ENCODE data around the gene TRNP1. TPM values are rescaled to one million over a fixed set of nuclear protein-coding genes. Genes with fewer than 3 reads are reported as not detected.

Gene TRNP1
- total and polyA plus RNA-seq, 4 donors = 0.97 to 10.0 (median 2.4) TPM

DNA sequence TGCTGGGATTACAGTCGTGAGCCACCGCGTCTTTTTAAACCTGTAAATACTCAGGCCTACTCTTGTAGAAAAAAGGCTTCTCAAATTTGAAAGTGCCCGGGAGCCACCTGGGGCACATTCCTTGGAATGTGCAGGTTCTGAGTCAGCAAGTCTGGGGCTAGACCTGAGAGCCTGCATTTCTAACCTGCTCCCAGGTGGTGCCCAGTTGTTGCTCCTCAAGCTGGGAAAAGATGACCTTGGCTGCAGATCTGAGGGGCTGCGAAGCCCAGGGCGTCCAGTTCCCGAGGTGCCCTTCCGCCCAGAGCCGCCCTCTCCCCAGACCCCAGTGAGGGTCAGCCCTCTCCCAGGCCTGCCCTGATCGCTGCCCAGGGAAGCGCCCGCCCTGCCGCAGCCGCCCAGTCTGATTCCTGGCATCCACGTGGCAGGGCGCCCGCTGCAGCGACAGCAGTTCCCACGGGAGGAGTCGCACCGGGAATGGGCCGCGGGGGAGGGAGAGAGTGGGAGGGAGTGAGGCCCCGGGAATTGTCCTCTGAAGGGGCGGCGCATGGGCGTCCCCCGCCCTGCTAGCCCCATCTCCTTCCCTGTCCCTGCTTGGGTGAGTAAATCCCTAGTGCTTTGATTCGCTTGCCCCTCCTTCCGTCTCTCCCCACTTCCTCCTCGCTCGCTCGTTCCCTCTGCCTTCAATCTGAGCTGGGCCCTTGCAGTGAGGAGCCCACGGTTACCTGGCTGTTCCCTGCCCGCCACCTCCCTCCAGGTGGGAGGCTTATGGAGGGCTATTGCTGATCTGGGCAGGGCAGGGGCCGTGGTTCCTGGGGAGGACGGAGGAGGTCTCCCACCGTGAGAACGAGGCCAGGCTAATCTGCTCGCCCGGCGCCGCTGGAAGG is 38.0 kb downstream of the TRNP1 start:
- H3K9ac ChIP-seq (ENCODE audit: low read depth in 1 of 2, low read length in 2 of 2) = no peak overlapping the region
- 46% methylated on average over 43 of the region's 43 CpGs for WGBS
- TF ChIP-seq, protein P1, sequence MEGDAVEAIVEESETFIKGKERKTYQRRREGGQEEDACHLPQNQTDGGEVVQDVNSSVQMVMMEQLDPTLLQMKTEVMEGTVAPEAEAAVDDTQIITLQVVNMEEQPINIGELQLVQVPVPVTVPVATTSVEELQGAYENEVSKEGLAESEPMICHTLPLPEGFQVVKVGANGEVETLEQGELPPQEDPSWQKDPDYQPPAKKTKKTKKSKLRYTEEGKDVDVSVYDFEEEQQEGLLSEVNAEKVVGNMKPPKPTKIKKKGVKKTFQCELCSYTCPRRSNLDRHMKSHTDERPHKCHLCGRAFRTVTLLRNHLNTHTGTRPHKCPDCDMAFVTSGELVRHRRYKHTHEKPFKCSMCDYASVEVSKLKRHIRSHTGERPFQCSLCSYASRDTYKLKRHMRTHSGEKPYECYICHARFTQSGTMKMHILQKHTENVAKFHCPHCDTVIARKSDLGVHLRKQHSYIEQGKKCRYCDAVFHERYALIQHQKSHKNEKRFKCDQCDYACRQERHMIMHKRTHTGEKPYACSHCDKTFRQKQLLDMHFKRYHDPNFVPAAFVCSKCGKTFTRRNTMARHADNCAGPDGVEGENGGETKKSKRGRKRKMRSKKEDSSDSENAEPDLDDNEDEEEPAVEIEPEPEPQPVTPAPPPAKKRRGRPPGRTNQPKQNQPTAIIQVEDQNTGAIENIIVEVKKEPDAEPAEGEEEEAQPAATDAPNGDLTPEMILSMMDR (IDR thresholded peaks at IDR 0.05; ENCODE audit: low read depth, low read length, missing input control) = no peak
- TF ChIP-seq, protein P2, sequence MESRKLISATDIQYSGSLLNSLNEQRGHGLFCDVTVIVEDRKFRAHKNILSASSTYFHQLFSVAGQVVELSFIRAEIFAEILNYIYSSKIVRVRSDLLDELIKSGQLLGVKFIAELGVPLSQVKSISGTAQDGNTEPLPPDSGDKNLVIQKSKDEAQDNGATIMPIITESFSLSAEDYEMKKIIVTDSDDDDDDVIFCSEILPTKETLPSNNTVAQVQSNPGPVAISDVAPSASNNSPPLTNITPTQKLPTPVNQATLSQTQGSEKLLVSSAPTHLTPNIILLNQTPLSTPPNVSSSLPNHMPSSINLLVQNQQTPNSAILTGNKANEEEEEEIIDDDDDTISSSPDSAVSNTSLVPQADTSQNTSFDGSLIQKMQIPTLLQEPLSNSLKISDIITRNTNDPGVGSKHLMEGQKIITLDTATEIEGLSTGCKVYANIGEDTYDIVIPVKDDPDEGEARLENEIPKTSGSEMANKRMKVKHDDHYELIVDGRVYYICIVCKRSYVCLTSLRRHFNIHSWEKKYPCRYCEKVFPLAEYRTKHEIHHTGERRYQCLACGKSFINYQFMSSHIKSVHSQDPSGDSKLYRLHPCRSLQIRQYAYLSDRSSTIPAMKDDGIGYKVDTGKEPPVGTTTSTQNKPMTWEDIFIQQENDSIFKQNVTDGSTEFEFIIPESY (IDR thresholded peaks at IDR 0.05) = no peak
- peak; percentile 24 for TF ChIP-seq NR2F2 (IDR thresholded peaks at IDR 0.05)
- no peaks in the 10 kb centered on the region for H3K9me3 ChIP-seq (ENCODE audit: control insufficient read depth in 4 of 4, low read length in 3 of 4)
- H3K36me3 ChIP-seq (ENCODE audit: control insufficient read depth in 4 of 4, insufficient read depth in 3 of 4, low read depth in 1 of 4, low read length in 3 of 4) = no peaks in the 10 kb centered on the region
- no peaks in the 10 kb centered on the region for H3K27me3 ChIP-seq (ENCODE audit: control insufficient read depth in 4 of 4, insufficient read depth in 4 of 4, low read length in 3 of 4)
- no peak overlapping the region for H3K4me3 ChIP-seq (ENCODE audit: low read depth in 1 of 3, low read length in 3 of 3)
- no peaks in the 10 kb centered on the region for H3K4me1 ChIP-seq (ENCODE audit: control insufficient read depth in 4 of 4, insufficient read depth in 4 of 4, low read length in 3 of 4)
- DNase-seq (ENCODE audit: low spot score) = no peak
- peak overlapping the region; percentile 24 to 43 for H3K27ac ChIP-seq (ENCODE audit: low read depth in 1 of 2, low read length in 2 of 2)

DNA sequence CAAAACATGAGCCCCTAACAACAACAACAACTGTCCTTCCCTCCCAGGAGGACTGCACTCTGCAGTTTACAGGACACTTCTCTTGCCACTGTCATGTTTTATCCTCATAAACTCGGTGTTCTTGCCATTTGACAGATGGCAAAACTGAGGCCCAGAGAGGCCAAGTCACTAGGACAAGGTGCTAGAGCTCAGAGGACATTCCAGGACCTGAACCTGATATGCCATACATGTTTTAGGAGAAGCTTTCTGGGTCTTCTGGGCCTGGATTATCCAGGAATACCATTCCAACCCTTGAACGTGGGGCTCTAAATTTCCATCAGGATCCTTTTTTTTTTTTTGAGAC is 38.6 kb downstream of the TRNP1 start:
- 84% methylated on average over 2 of the region's 2 CpGs for WGBS
- H3K9ac ChIP-seq (ENCODE audit: low read depth in 1 of 2, low read length in 2 of 2) = no peak overlapping the region

DNA sequence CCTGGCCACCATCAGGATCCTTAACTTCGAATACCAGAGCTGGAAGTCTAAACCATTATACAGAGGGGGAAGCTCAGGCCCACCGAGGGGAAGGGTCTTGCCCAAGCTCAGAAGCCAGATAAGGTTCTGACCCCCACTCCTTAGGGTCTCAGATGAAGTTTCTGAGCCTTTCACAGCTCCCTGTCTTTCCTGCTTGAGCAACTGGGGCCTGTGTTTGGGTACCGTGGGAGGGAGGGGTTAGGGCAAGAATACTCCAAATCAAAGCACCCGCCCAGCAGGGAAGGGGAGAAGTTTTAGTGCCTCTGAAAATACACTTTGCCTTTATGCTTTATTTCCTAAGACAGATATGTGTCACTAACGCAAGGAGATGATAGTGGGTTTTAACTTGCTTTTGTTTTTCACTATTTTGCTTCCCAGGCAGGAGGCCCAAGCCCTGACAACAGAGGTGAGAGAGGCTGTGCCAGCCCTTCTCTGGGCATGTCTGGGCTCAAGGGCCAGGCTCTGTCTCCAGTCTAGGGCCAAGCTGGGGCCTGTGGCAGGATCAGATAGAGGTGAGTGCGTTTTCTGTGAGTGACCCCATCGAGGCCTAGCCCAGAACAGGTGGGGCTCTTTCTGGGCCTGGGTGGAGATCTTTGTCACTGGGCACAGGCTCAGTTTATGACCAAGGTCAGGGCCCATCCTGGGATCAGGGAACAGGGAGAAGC is 39.7 kb downstream of the TRNP1 start:
- Histone ChIP-seq H3K9me3 (ENCODE audit: control insufficient read depth in 4 of 4, low read length in 3 of 4) (no peaks in the 10 kb centered on the region), H3K4me3 (ENCODE audit: low read depth in 1 of 3, low read length in 3 of 3) (no peak overlapping the region), H3K27me3 (ENCODE audit: control insufficient read depth in 4 of 4, insufficient read depth in 4 of 4, low read length in 3 of 4) (no peaks in the 10 kb centered on the region), H3K36me3 (ENCODE audit: control insufficient read depth in 4 of 4, insufficient read depth in 3 of 4, low read depth in 1 of 4, low read length in 3 of 4) (no peaks in the 10 kb centered on the region), H3K9ac (ENCODE audit: low read depth in 1 of 2, low read length in 2 of 2) (no peak overlapping the region), H3K4me1 (ENCODE audit: control insufficient read depth in 4 of 4, insufficient read depth in 4 of 4, low read length in 3 of 4) (no peaks in the 10 kb centered on the region), H3K27ac (ENCODE audit: low read depth in 1 of 2, low read length in 2 of 2) (no peak overlapping the region)
- DNase-seq (ENCODE audit: low spot score) = no peak
- 80% methylated on average over 7 of the region's 7 CpGs for WGBS
- TF ChIP-seq HNF4A (conservative IDR thresholded peaks at IDR 0.05) = no peak
- TF ChIP-seq NR2F2 (IDR thresholded peaks at IDR 0.05) = no peak
- TF ChIP-seq GABPA (IDR thresholded peaks at IDR 0.05 in 1 of 2, conservative IDR thresholded peaks at IDR 0.05 in 1 of 2) = no peak
- no peak for TF ChIP-seq YY1 (IDR thresholded peaks at IDR 0.05)
- no peak for TF ChIP-seq JUND (IDR thresholded peaks at IDR 0.05)
- TF ChIP-seq SP1 (IDR thresholded peaks at IDR 0.05) = no peak
- no peak for TF ChIP-seq HNF4G (IDR thresholded peaks at IDR 0.05)
- TF ChIP-seq RXRA (IDR thresholded peaks at IDR 0.05) = no peak
- TF ChIP-seq, protein P3, sequence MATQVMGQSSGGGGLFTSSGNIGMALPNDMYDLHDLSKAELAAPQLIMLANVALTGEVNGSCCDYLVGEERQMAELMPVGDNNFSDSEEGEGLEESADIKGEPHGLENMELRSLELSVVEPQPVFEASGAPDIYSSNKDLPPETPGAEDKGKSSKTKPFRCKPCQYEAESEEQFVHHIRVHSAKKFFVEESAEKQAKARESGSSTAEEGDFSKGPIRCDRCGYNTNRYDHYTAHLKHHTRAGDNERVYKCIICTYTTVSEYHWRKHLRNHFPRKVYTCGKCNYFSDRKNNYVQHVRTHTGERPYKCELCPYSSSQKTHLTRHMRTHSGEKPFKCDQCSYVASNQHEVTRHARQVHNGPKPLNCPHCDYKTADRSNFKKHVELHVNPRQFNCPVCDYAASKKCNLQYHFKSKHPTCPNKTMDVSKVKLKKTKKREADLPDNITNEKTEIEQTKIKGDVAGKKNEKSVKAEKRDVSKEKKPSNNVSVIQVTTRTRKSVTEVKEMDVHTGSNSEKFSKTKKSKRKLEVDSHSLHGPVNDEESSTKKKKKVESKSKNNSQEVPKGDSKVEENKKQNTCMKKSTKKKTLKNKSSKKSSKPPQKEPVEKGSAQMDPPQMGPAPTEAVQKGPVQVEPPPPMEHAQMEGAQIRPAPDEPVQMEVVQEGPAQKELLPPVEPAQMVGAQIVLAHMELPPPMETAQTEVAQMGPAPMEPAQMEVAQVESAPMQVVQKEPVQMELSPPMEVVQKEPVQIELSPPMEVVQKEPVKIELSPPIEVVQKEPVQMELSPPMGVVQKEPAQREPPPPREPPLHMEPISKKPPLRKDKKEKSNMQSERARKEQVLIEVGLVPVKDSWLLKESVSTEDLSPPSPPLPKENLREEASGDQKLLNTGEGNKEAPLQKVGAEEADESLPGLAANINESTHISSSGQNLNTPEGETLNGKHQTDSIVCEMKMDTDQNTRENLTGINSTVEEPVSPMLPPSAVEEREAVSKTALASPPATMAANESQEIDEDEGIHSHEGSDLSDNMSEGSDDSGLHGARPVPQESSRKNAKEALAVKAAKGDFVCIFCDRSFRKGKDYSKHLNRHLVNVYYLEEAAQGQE (IDR thresholded peaks at IDR 0.05) = no peak
- no peak for TF ChIP-seq FOXA2 (IDR thresholded peaks at IDR 0.05)
- TF ChIP-seq RAD21 (IDR thresholded peaks at IDR 0.05) = no peak
- TF ChIP-seq, protein P1 (IDR thresholded peaks at IDR 0.05; ENCODE audit: low read depth, low read length, missing input control) = no peak

More for the DNA sequence above, 38.6 kb downstream of the TRNP1 start:
- H3K27ac ChIP-seq (ENCODE audit: low read depth in 1 of 2, low read length in 2 of 2) = peak overlapping the region in 1 of 2 donors; percentile 43
- H3K4me1 ChIP-seq (ENCODE audit: control insufficient read depth in 4 of 4, insufficient read depth in 4 of 4, low read length in 3 of 4) = no peaks in the 10 kb centered on the region
- H3K36me3 ChIP-seq (ENCODE audit: control insufficient read depth in 4 of 4, insufficient read depth in 3 of 4, low read depth in 1 of 4, low read length in 3 of 4) = no peaks in the 10 kb centered on the region
- no peak for DNase-seq (ENCODE audit: low spot score)
- TF ChIP-seq EGR1 (IDR thresholded peaks at IDR 0.05; ENCODE audit: low read depth in 2 of 2) = no peak
- TF ChIP-seq, protein P4, sequence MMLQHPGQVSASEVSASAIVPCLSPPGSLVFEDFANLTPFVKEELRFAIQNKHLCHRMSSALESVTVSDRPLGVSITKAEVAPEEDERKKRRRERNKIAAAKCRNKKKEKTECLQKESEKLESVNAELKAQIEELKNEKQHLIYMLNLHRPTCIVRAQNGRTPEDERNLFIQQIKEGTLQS (IDR thresholded peaks at IDR 0.05) = no peak
- TF ChIP-seq GABPA (IDR thresholded peaks at IDR 0.05 in 1 of 2, conservative IDR thresholded peaks at IDR 0.05 in 1 of 2) = peak in 1 of 2 donors; percentile 6
- no peak for TF ChIP-seq JUND (IDR thresholded peaks at IDR 0.05)
- TF ChIP-seq NR2F2 (IDR thresholded peaks at IDR 0.05) = no peak
- no peak overlapping the region for H3K4me3 ChIP-seq (ENCODE audit: low read depth in 1 of 3, low read length in 3 of 3)
- no peaks in the 10 kb centered on the region for H3K9me3 ChIP-seq (ENCODE audit: control insufficient read depth in 4 of 4, low read length in 3 of 4)
- H3K27me3 ChIP-seq (ENCODE audit: control insufficient read depth in 4 of 4, insufficient read depth in 4 of 4, low read length in 3 of 4) = no peaks in the 10 kb centered on the region
